ACHN (cell line): Measurements from ENCODE around the gene CACNG7.
"Not testable (repeated sequence)": the region's sequence is repeated elsewhere in the genome, so short reads cannot be mapped to it uniquely, and the experiment has no call there.

Experiments used
- DNase-seq: peaks from one replicate; pipeline ENCODE4 v3.0.0-alpha.2; 2015
- in situ Hi-C: cut with HindIII; loops from 2 replicates; pipeline ENCODE4 v1.10.0; 2017; ENCODE audit warnings: low sequenced_read_pairs, low pct_ligation_motif_present, low pct_unique_long_range_greater_than_20kb

The CACNG7 gene, protein sequence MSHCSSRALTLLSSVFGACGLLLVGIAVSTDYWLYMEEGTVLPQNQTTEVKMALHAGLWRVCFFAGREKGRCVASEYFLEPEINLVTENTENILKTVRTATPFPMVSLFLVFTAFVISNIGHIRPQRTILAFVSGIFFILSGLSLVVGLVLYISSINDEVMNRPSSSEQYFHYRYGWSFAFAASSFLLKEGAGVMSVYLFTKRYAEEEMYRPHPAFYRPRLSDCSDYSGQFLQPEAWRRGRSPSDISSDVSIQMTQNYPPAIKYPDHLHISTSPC

GRCh38 chr19:53908935-53909415, at the start of gene CACNG7:
Gene CACNG7, plus strand, starts transcription at chr19:53909278. Its CDS starts 3,554 bp downstream, at chr19:53912832.
- in situ Hi-C loops, result no loop called here
- no peak for DNase-seq

DNA sequence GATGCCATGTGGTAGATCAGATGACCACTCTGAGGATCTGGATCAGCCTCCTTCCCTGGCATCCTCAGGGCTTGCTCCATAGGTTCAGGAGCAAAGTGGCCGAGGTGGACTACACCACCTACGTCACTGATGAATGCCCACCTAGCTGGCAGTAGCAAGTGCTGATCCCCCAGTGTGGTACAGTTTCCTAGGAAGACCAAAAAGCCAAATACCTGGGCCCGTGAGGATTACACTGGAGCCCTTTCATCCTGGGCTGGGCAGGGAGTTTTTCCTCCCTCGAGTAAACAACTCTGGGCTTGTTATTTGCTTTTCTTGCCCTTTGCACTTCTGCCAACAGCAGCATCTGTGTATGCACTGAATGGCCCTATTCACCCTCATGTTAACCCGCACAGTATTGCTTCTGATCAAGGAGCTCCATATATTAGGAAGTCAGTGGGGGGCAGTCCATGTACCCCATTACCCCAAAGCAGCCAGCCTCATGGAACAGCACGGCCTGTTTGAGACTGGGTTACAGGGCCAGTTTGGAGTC, 44.7 kb upstream of the CACNG7 start:
- in situ Hi-C loops, result no loop called here
- DNase-seq, result no peak

GRCh38 chr19:53865523-53865917, 43.6 kb upstream of the CACNG7 start:
- in situ Hi-C loops, result no loop called here
- no peak for DNase-seq

GRCh38 chr19:53865918-53866864, 42.9 kb upstream of the CACNG7 start:
- in situ Hi-C loops, result no loop called here
- DNase-seq, result no peak

DNA sequence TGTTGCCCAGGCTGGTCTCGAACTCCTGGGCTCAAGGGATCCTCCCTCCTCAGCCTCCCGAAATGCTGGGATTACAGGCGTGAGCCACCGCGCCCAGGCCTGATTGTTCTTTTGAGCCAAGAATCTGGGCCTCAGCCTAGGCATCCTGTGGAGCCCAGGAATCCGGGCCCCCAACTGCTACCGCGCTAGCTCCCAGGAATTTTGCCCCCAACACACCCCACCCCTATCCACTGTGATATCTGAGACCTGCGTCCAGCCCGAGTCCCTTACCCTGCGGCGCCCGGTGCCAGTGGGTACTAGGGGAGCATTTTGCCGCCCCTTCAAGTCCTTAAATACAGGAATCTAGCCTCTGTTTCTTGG, 42.2 kb upstream of the CACNG7 start:
- no peak for DNase-seq
- in situ Hi-C loops, result no loop called here

DNA sequence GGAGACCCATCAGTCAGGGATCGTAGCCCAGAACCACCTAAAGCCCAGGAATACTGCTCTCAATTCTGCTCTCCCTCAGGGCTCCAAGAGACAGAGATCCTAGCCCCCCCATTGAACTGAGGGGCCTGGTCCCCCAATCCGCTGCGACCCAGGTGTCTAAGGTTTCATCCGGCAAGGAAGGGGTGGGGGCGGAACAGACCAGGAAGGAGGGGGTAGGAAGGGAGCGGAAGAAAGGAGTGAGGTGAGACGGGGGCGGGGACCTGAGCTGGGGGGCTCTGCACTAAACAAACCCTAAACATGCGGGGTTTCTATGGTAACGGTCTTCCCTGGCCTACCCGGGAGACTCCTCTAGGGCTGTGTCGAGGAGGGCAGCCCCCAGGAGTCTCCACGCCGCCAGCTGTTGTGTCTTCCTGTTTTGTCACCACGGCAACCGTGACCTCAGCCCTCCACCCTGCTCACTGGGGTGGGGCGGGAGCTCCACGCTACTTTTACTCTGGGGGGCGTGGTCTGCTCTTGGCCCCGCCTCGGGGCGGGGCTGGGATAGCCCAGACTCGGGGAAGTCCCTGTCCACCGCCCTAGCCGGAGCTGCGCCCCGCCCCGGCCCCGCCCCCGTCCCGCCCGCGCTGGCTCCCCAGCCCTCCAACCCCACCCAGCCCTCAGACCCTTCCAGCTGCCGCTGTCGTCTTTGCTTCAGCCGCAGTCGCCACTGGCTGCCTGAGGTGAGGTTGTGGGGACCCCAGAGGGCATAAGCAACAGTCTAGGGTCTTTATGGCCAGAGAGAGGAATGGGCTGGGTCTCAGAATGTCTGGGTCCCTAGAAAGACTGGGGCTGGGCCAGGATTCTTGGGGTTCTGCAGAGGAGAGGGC, 41.6 kb upstream of the CACNG7 start, which contains the start of gene MYADM:
Gene MYADM (plus strand): TSS at position 659 of the 866 bp plus-strand sequence. CDS start 5,647 bp downstream, outside the sequence.
- DNase-seq, result no peak
- in situ Hi-C loops, result no loop called here

DNA sequence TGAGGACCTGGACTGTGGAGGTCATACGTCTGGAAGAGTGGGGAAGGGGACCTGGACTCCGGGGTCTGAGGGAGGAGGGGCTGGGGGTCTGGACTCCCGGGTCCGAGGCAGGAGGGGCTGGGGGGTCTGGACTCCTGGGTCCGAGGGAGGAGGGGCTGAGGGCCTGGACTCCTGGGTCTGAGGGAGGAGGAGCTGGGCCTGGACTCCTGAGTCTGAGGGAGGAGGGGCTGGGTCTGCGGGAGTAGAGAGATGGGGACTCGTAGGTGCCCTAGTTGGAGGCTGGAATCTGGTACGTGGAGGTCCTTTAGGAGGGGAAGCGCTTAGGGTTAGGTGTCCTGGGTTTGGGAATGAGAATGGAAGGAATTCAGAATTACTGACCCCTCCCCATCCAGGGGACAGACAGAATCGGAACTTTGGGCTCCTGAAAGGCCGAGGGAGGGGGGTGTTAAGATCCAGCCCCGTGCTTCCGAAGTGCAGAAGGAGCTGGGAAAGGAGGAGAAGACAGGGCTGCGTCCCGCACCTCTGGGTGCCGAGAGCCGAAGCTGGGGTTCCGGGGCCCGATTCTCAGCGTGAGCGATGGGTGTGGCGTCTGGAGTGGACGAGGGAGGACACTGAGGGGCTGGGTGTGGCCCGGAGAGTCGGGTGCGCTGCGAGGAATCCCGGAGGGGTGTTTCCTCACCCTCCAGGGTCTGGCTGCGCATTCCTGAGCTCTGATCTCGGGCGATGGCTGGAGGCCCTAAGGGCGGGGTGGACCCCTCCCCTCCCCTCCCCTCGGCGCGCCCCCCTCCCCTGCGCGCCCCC, 40.8 kb upstream of the CACNG7 start:
- in situ Hi-C loops, result no loop called here

DNA sequence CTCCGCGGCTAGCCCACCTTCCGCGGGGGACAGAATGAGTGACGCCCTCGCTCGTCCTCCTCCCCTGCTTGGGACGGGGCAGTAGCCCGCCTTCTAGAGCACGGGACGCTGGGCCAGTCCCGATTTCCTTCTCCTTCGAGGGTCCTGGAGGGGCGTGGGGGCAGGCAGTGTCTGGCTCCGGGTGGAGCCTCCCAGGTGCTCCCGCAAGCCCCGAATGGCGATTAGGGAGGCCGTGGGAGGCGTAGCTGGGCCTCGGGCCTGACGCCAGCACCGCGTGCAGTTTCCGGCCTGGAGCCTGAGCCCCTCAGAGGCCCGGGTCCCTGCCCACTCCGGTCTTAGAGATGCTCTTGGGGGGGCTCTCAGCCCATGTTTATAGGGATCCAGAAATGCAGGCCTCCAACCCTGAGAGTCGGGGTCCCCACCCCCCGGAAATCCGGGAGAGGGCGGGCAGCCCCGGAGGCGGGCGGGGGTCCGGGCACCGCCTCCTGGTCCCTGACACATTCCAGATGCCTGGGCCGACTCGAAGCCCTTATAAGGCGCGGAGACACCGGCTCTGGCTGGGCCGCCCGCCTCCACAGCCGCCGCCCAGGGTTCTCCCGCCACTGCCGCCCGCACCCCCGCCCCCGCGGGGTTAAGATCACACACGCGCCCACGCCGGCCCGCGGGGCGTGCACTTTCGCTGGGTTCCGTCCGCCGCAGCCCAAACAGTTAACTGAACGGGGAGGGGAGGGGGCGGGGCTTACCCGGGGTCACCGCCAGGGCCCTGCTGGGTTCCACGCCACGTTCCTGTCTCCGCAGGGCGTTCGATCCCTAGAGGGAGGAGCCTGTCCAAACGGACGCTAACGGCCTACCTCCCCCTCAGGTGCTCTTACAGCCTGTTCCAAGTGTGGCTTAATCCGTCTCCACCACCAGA, 39.9 kb upstream of the CACNG7 start:
- DNase-seq, result no peak

More for the DNA sequence above, 40.8 kb upstream of the CACNG7 start:
- DNase-seq, result no peak

GRCh38 chr19:53869805-53870484, 39.1 kb upstream of the CACNG7 start:
- DNase-seq, in situ Hi-C loops: not testable (repeated sequence)

More for the DNA sequence above, 39.9 kb upstream of the CACNG7 start:
- in situ Hi-C loops, result no loop called here

- in situ Hi-C loops, result no loop called here
- DNase-seq, result no peak
These were observed 38.6 kb upstream of the CACNG7 start for GRCh38 chr19:53870485-53870844.

DNA sequence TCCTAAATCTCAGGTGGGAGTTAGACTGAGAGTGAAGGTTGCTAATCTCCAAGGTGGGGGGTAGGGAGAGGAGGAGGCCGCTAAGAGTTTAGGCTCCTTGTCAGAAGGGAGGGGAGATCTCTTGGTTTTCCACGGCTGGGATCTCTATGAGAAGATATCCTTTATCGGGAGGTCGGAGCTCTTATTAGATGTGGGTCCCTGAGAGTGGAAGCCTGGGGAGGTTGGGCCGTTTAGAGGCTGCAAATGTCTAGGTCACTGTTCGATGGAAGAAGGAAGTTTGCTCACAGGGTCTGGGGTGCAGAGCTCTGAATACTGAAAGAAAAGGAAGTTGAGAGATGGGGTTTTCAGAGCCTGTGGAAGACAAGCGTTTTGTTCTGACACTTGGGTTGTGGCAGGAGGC, 37.6 kb upstream of the CACNG7 start:
- in situ Hi-C loops, result no loop called here
- no peak for DNase-seq

- no peak for DNase-seq
- in situ Hi-C loops, result no loop called here
These were observed 36.3 kb upstream of the CACNG7 start for GRCh38 chr19:53872762-53873161.

DNA sequence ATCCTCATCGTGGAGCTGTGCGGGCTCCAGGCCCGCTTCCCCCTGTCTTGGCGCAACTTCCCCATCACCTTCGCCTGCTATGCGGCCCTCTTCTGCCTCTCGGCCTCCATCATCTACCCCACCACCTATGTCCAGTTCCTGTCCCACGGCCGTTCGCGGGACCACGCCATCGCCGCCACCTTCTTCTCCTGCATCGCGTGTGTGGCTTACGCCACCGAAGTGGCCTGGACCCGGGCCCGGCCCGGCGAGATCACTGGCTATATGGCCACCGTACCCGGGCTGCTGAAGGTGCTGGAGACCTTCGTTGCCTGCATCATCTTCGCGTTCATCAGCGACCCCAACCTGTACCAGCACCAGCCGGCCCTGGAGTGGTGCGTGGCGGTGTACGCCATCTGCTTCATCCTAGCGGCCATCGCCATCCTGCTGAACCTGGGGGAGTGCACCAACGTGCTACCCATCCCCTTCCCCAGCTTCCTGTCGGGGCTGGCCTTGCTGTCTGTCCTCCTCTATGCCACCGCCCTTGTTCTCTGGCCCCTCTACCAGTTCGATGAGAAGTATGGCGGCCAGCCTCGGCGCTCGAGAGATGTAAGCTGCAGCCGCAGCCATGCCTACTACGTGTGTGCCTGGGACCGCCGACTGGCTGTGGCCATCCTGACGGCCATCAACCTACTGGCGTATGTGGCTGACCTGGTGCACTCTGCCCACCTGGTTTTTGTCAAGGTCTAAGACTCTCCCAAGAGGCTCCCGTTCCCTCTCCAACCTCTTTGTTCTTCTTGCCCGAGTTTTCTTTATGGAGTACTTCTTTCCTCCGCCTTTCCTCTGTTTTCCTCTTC, 35.1 kb upstream of the CACNG7 start:
- DNase-seq, result no peak
- in situ Hi-C loops, result no loop called here

DNA sequence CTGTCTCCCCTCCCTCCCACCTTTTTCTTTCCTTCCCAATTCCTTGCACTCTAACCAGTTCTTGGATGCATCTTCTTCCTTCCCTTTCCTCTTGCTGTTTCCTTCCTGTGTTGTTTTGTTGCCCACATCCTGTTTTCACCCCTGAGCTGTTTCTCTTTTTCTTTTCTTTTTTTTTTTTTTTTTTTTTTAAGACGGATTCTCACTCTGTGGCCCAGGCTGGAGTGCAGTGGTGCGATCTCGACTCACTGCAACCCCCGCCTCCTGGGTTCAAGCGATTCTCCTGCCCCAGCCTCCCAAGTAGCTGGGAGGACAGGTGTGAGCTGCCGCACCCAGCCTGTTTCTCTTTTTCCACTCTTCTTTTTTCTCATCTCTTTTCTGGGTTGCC, 34.5 kb upstream of the CACNG7 start:
- in situ Hi-C loops, result no loop called here
- no peak for DNase-seq

GRCh38 chr19:53875602-53876325, 33.3 kb upstream of the CACNG7 start:
- in situ Hi-C loops, result no loop called here
- DNase-seq, result no peak
